ENCODE data around the gene SLC13A5.
"Not testable (repeated sequence)": the region's sequence is repeated elsewhere in the genome, so short reads cannot be mapped to it uniquely, and the experiment has no call there.

DNA sequence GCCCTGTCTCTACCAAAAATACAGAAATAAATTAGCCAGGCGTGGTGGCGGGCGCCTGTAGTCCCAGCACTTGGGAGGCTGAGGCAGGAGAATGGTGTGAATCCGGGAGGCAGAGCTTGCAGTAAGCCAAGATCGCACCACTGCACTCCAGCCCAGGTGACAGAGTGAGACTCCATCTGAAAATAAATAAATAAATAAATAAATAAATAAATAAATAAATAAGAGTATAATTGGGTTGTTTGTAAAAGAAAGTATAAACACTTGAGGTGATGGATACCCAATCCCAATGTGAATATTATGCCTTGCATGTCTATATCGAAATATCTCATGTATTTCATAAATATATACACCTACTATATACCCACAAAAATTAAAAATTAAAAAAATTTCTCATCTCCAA, 33.5 kb upstream of the SLC13A5 start:
- TF ChIP-seq POLR2A (IDR thresholded peaks at IDR 0.05; ENCODE audit: low read length); GATA1 (IDR thresholded peaks at IDR 0.05; ENCODE audit: low read depth, low read length): not testable (repeated sequence)

Data from erythroblast (primary cell).